ENCODE data around the gene RABL3. TPM values are rescaled to one million over a fixed set of nuclear protein-coding genes. Genes with fewer than 3 reads are reported as not detected.
A peak's percentile ranks its signal among the peaks of the same experiment; 100 is the strongest.

Gene RABL3
- total RNA-seq, 4 donors from 2014 or later = 8.2 to 23.7 (median 19.9) TPM

- H3K4me3 ChIP-seq = no peak overlapping the region
- TF ChIP-seq, protein P1, sequence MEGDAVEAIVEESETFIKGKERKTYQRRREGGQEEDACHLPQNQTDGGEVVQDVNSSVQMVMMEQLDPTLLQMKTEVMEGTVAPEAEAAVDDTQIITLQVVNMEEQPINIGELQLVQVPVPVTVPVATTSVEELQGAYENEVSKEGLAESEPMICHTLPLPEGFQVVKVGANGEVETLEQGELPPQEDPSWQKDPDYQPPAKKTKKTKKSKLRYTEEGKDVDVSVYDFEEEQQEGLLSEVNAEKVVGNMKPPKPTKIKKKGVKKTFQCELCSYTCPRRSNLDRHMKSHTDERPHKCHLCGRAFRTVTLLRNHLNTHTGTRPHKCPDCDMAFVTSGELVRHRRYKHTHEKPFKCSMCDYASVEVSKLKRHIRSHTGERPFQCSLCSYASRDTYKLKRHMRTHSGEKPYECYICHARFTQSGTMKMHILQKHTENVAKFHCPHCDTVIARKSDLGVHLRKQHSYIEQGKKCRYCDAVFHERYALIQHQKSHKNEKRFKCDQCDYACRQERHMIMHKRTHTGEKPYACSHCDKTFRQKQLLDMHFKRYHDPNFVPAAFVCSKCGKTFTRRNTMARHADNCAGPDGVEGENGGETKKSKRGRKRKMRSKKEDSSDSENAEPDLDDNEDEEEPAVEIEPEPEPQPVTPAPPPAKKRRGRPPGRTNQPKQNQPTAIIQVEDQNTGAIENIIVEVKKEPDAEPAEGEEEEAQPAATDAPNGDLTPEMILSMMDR (IDR thresholded peaks at IDR 0.05) = no peak
- no peak for TF ChIP-seq EP300 (IDR thresholded peaks at IDR 0.05; ENCODE audit: low read depth)
- TF ChIP-seq POLR2AphosphoS5 (IDR thresholded peaks at IDR 0.05) = no peak
- TF ChIP-seq POLR2A (IDR thresholded peaks at IDR 0.05) = no peak
- H3K4me1 ChIP-seq = peaks cover 0 to 11% (median 4%) of the 10 kb centered on the region in 4 donors
- intact Hi-C loops (cut with DNase I; ENCODE audit: low total_unique reads) (no loop called here), in situ Hi-C loops (cut with MboI; ENCODE audit: low pct_ligation_motif_present in 1 of 4, low pct_unique_long_range_greater_than_20kb in 1 of 4, low sequenced_read_pairs in 3 of 4) (no loop called here)
- H3K27ac ChIP-seq = no peak overlapping the region
- no peaks in the 10 kb centered on the region for H3K27me3 ChIP-seq
- no peak for DNase-seq
- no peaks in the 10 kb centered on the region for H3K9me3 ChIP-seq
- peaks cover 0 to 11% (median 2%) of the 10 kb centered on the region in 4 donors for H3K36me3 ChIP-seq
- WGBS, 2 donors (ENCODE audit: low coverage in 1 of 2) = 70 to 94% methylated on average over 2 of the region's 2 CpGs
These were observed 29.8 kb upstream of the RABL3 start for GRCh38 chr3:120772081-120772480.

DNA sequence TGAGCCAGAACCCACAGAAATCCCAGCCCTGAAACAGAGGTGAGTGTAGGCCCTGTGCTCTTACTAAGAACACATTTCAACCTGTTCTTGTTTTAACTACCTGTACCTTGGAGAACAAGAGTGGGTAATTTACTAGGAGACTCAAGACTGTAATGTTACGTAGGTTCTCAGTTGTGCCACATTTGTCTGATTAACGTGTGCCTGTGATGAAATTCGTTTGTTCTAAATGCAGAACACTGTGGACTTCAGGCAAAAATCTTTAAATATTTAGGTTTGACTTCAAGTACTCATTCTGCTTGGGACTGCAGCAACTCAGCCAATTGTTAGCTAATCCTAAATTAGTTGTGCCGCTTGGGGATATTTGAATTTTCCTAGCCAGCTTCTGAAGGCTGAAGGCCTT lies 28.6 kb upstream of the RABL3 start:
- H3K4me1 ChIP-seq = peaks cover 0 to 23% (median 10%) of the 10 kb centered on the region in 4 donors
- no peaks in the 10 kb centered on the region for H3K27me3 ChIP-seq
- no peaks in the 10 kb centered on the region for H3K36me3 ChIP-seq
- 88 to 89% methylated on average over 2 to 4 of the region's 4 CpGs for WGBS, 2 donors (ENCODE audit: low coverage in 1 of 2)
- intact Hi-C loops (cut with DNase I; ENCODE audit: low total_unique reads) = no loop called here
- no peak for DNase-seq
- TF ChIP-seq POLR2AphosphoS5 (IDR thresholded peaks at IDR 0.05) (no peak), POLR2A (IDR thresholded peaks at IDR 0.05) (no peak), EP300 (IDR thresholded peaks at IDR 0.05; ENCODE audit: low read depth) (no peak)
- TF ChIP-seq, protein P1 (IDR thresholded peaks at IDR 0.05) = no peak
- no peaks in the 10 kb centered on the region for H3K9me3 ChIP-seq
- H3K4me3 ChIP-seq = no peak overlapping the region
- in situ Hi-C loops (cut with MboI; ENCODE audit: low pct_ligation_motif_present in 1 of 4, low pct_unique_long_range_greater_than_20kb in 1 of 4, low sequenced_read_pairs in 3 of 4) = no loop called here
- H3K27ac ChIP-seq = no peak overlapping the region

DNA sequence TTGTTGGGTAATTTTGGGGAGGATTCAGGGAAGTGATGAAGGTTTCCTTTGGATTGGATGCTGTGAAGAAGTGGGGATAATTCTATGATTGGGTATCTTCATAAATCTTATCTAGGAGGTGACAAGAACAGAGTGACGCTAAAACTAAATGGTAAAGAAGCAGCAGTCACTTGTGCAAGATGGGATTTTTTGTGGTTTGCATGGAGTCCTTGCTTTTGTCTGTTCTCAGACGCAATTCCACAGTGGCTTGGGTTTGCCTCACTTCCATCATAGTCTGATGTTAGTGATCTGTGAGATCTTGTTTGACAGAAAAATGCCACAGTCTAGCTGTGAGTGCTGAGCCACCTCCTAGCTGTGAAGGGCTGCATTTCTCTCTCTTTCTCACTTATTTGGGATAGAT lies 27.1 kb upstream of the RABL3 start:
- 98% methylated on average over 2 of the region's 2 CpGs; no CpG with 5 or more reads in 1 of the 2 donors for WGBS, 2 donors (ENCODE audit: low coverage in 1 of 2)
- in situ Hi-C loops (cut with MboI; ENCODE audit: low pct_ligation_motif_present in 1 of 4, low pct_unique_long_range_greater_than_20kb in 1 of 4, low sequenced_read_pairs in 3 of 4) (no loop called here), intact Hi-C loops (cut with DNase I; ENCODE audit: low total_unique reads) (no loop called here)
- H3K4me3 ChIP-seq = no peak overlapping the region
- no peak overlapping the region for H3K27ac ChIP-seq
- DNase-seq = no peak
- H3K27me3 ChIP-seq = no peaks in the 10 kb centered on the region
- H3K36me3 ChIP-seq = no peaks in the 10 kb centered on the region
- peaks cover 0 to 25% (median 10%) of the 10 kb centered on the region in 4 donors for H3K4me1 ChIP-seq
- H3K9me3 ChIP-seq = no peaks in the 10 kb centered on the region
- TF ChIP-seq, protein P1 (IDR thresholded peaks at IDR 0.05) = no peak
- TF ChIP-seq POLR2AphosphoS5 (IDR thresholded peaks at IDR 0.05) (no peak), POLR2A (IDR thresholded peaks at IDR 0.05) (no peak), EP300 (IDR thresholded peaks at IDR 0.05; ENCODE audit: low read depth) (no peak)

- DNase-seq = no peak
- H3K4me1 ChIP-seq = peaks cover 0 to 25% (median 17%) of the 10 kb centered on the region in 4 donors
- no peaks in the 10 kb centered on the region for H3K9me3 ChIP-seq
- H3K4me3 ChIP-seq = no peak overlapping the region
- intact Hi-C loops (cut with DNase I; ENCODE audit: low total_unique reads) (no loop called here), in situ Hi-C loops (cut with MboI; ENCODE audit: low pct_ligation_motif_present in 1 of 4, low pct_unique_long_range_greater_than_20kb in 1 of 4, low sequenced_read_pairs in 3 of 4) (no loop called here)
- H3K27ac ChIP-seq = peak overlapping the region in 2 of 4 donors; percentile 3 to 33
- TF ChIP-seq, protein P1 (IDR thresholded peaks at IDR 0.05) = no peak
- no peak for TF ChIP-seq EP300 (IDR thresholded peaks at IDR 0.05; ENCODE audit: low read depth)
- TF ChIP-seq POLR2AphosphoS5 (IDR thresholded peaks at IDR 0.05) = no peak
- no peak for TF ChIP-seq POLR2A (IDR thresholded peaks at IDR 0.05)
- WGBS, 2 donors (ENCODE audit: low coverage in 1 of 2) = 32% methylated on average over 1 of the region's 1 CpG; no CpG with 5 or more reads in 1 of the 2 donors
- no peaks in the 10 kb centered on the region for H3K36me3 ChIP-seq
- no peaks in the 10 kb centered on the region for H3K27me3 ChIP-seq
These were observed 24.8 kb upstream of the RABL3 start for GRCh38 chr3:120767106-120767505.
